ENCODE results near the gene ZMYM4.
"Not testable (repeated sequence)": the region's sequence is repeated elsewhere in the genome, so short reads cannot be mapped to it uniquely, and the experiment has no call there.

ZMYM4 gene

DNA sequence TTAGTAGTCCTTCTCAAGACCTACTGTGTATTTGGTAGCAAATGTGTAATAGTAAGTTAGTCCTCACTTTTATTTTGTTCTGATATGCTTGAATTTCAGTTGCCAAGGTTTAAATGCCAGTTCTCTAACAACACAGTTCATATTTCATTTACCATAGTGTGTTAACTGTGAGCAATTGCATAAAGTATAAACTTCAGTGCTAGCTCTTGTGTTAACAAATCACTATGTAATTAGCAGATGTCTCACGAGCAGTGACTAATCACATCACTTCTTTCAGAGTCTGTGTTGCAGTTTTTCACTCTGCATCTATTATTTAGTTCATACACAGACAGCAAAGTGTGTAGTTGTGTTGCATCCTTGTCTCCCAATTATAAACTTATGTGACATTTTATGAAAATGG lies 47.8 kb downstream of the ZMYM4 start:
- TF ChIP-seq POLR2A (IDR thresholded peaks at IDR 0.05; ENCODE audit: low read depth, low read length) (no peak), POLR2AphosphoS5 (IDR thresholded peaks at IDR 0.05; ENCODE audit: low read depth, low read length) (no peak), TAF1 (IDR thresholded peaks at IDR 0.05; ENCODE audit: low read depth, low read length) (no peak), SPI1 (IDR thresholded peaks at IDR 0.05; ENCODE audit: low read depth, low read length) (no peak), POU2F2 (IDR thresholded peaks at IDR 0.05; ENCODE audit: low read depth, low read length) (no peak), PAX5 (IDR thresholded peaks at IDR 0.05; ENCODE audit: insufficient read depth, low read length, severe bottlenecking) (no peak)
- DNase-seq (ENCODE audit: insufficient read length, low spot score) (no peak), FAIRE-seq (peak; percentile 38)

DNA sequence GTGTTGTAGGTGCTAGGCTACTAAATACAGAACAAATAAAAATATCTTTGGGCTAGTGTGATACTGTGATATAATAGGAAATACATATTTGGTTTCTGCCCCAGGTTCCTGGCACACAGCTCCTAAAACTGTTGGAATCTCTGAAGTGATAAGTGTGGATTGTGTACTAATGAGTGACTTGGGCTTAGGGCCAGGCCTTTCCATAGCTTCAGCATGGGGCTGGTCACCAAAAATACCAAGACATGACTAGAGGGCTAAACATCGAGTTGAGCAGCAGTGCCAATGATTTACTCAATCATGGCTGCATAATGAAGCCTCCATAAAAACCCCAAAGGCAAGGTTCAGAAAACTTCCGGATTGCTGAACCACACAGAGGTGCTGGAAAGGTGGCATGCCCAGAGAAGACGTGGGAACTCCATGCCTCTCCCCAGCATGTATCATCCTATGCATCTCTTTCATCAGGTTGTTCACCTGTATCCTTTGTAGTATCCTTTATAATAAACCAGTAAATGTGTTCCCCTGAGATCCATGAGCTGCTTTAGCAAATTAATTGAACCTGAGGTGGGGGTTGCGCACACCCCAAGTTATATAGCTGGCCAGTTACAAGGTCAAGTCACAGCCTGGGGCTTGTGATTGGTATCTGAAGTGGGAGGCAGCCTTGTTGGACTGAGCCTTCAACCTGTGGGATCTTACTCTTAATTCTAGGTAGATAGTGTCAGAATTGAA lies 51.6 kb downstream of the ZMYM4 start:
- DNase-seq (ENCODE audit: insufficient read length, low spot score) (no peak), FAIRE-seq (no peak)
- TF ChIP-seq PAX5 (IDR thresholded peaks at IDR 0.05; ENCODE audit: insufficient read depth, low read length, severe bottlenecking) (no peak), POU2F2 (IDR thresholded peaks at IDR 0.05; ENCODE audit: low read depth, low read length) (no peak), SPI1 (IDR thresholded peaks at IDR 0.05; ENCODE audit: low read depth, low read length) (no peak), POLR2AphosphoS5 (IDR thresholded peaks at IDR 0.05; ENCODE audit: low read depth, low read length) (no peak), POLR2A (IDR thresholded peaks at IDR 0.05; ENCODE audit: low read depth, low read length) (no peak), TAF1 (IDR thresholded peaks at IDR 0.05; ENCODE audit: low read depth, low read length) (no peak)

GRCh38 chr1:35320937-35321336 lies 52.4 kb downstream of the ZMYM4 start:
- DNase-seq (ENCODE audit: insufficient read length, low spot score): no peak
- FAIRE-seq: no peak
- TF ChIP-seq PAX5 (IDR thresholded peaks at IDR 0.05; ENCODE audit: insufficient read depth, low read length, severe bottlenecking) (no peak), POLR2AphosphoS5 (IDR thresholded peaks at IDR 0.05; ENCODE audit: low read depth, low read length) (no peak), SPI1 (IDR thresholded peaks at IDR 0.05; ENCODE audit: low read depth, low read length) (no peak), POU2F2 (IDR thresholded peaks at IDR 0.05; ENCODE audit: low read depth, low read length) (no peak), POLR2A (IDR thresholded peaks at IDR 0.05; ENCODE audit: low read depth, low read length) (no peak), TAF1 (IDR thresholded peaks at IDR 0.05; ENCODE audit: low read depth, low read length) (no peak)

DNA sequence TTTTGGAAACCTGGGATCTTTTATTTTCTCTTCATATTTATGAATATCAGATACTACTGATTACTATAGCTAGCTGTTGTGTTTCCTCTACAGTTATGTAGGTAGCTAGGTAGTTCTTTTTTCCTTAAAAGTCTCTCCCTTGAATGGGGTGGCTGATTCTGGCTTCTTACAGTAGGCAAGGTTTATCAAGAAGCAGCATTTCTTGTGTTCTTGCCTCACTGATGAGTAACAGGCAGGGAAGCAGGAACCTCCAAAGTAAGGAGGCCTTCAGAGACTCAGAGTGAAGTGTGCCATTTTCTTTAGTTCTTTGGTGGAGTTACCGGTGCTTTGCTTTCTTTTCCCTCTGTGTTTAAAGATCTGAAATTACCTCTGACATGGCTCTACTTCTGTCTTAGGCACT lies 56.0 kb downstream of the ZMYM4 start:
- DNase-seq (ENCODE audit: insufficient read length, low spot score): no peak
- FAIRE-seq: peak; percentile 33
- TF ChIP-seq SPI1 (IDR thresholded peaks at IDR 0.05; ENCODE audit: low read depth, low read length) (no peak), PAX5 (IDR thresholded peaks at IDR 0.05; ENCODE audit: insufficient read depth, low read length, severe bottlenecking) (no peak), POLR2AphosphoS5 (IDR thresholded peaks at IDR 0.05; ENCODE audit: low read depth, low read length) (no peak), POU2F2 (IDR thresholded peaks at IDR 0.05; ENCODE audit: low read depth, low read length) (no peak), POLR2A (IDR thresholded peaks at IDR 0.05; ENCODE audit: low read depth, low read length) (no peak), TAF1 (IDR thresholded peaks at IDR 0.05; ENCODE audit: low read depth, low read length) (no peak)

DNA sequence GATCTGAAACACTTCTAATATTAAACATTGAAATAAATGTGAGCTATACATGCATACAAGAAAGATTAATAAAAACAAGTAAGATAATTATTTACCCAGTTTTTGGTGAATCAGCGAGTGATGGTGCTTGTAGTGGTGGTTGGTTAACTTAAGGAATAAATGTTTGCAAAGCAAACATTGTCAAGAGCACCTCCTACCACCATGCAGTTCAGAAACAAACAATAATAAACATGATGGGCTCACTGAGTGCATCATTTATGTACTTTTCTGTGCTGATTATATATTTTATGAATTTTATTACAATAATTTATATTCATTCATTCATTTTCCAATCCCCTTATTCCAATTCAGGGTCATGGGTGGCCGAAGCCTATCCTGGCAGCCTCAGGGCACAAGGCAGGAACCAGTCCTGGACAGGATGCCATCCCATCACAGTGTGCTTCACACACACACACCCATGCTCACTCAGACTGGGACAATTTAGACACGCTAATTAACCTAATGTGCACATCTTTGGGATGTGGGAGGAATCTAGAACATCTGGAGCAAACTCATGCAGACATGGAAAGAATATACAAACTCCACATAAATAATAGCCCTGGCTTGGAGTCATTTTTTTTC lies 57.8 kb downstream of the ZMYM4 start:
- TF ChIP-seq TAF1 (IDR thresholded peaks at IDR 0.05; ENCODE audit: low read depth, low read length) (no peak), PAX5 (IDR thresholded peaks at IDR 0.05; ENCODE audit: insufficient read depth, low read length, severe bottlenecking) (no peak), SPI1 (IDR thresholded peaks at IDR 0.05; ENCODE audit: low read depth, low read length) (no peak), POLR2A (IDR thresholded peaks at IDR 0.05; ENCODE audit: low read depth, low read length) (no peak), POU2F2 (IDR thresholded peaks at IDR 0.05; ENCODE audit: low read depth, low read length) (no peak), POLR2AphosphoS5 (IDR thresholded peaks at IDR 0.05; ENCODE audit: low read depth, low read length) (no peak)
- no peak for FAIRE-seq
- no peak for DNase-seq (ENCODE audit: insufficient read length, low spot score)

GRCh38 chr1:35331618-35332017 lies 63.1 kb downstream of the ZMYM4 start:
- not testable (repeated sequence) for FAIRE-seq

DNA sequence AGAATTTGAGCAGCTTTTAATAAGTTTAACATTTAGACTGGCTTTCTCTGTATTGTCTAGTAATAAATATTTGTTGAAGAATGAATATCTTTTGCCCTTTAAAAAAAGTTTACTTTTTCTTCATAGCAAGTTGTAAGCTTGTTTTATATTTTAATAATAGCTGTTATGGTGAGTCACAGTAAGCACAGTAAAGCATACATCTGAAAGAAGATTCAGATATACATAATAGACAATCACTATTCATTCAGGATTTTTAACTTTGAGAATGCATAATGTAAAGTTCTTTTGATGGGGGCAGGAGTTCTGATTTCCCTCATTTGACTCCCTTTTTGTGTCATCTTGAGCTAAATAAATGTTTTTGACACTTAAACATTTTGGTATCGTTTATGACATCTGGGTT lies 66.0 kb downstream of the ZMYM4 start:
- no peak for TF ChIP-seq PAX5 (IDR thresholded peaks at IDR 0.05; ENCODE audit: insufficient read depth, low read length, severe bottlenecking)
- TF ChIP-seq POLR2A (IDR thresholded peaks at IDR 0.05; ENCODE audit: low read depth, low read length): no peak
- TF ChIP-seq POU2F2 (IDR thresholded peaks at IDR 0.05; ENCODE audit: low read depth, low read length): no peak
- no peak for TF ChIP-seq POLR2AphosphoS5 (IDR thresholded peaks at IDR 0.05; ENCODE audit: low read depth, low read length)
- TF ChIP-seq SPI1 (IDR thresholded peaks at IDR 0.05; ENCODE audit: low read depth, low read length): no peak
- TF ChIP-seq TAF1 (IDR thresholded peaks at IDR 0.05; ENCODE audit: low read depth, low read length): no peak
- no peak for FAIRE-seq
- DNase-seq (ENCODE audit: insufficient read length, low spot score): no peak

More at GRCh38 chr1:35331618-35332017, 63.1 kb downstream of the ZMYM4 start:
- not testable (repeated sequence) for DNase-seq (ENCODE audit: insufficient read length, low spot score)

GRCh38 chr1:35340519-35340918 lies 72.0 kb downstream of the ZMYM4 start:
- TF ChIP-seq POLR2AphosphoS5 (IDR thresholded peaks at IDR 0.05; ENCODE audit: low read depth, low read length) (no peak), POU2F2 (IDR thresholded peaks at IDR 0.05; ENCODE audit: low read depth, low read length) (no peak), PAX5 (IDR thresholded peaks at IDR 0.05; ENCODE audit: insufficient read depth, low read length, severe bottlenecking) (no peak), POLR2A (IDR thresholded peaks at IDR 0.05; ENCODE audit: low read depth, low read length) (no peak), TAF1 (IDR thresholded peaks at IDR 0.05; ENCODE audit: low read depth, low read length) (no peak), SPI1 (IDR thresholded peaks at IDR 0.05; ENCODE audit: low read depth, low read length) (no peak)
- DNase-seq (ENCODE audit: insufficient read length, low spot score) (no peak), FAIRE-seq (no peak)

DNA sequence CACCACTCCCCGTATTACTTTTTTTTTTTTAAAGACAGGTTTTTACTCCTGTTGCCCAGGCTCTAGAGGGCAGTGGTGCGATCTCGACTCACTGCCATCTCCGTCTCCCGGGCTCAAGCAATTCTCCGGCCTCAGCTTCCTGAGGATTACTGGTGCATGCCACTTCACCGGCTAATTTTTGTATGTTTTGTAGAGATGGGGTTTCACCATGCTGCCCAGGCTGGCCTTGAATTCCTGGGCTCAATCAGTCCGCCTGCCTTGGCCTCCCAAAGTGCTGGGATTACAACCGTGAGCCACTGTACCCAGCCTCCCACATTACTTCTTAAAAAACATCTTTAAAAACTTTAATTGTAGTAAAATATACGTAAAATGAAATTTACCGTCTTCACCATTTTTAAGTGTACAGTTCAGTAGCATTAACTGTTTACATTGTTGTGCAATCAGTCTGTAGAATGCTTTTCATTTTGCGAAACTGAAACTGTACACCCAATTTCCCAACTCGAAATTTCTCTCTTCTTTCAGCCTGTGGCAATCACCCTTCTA lies 77.0 kb downstream of the ZMYM4 start:
- no peak for TF ChIP-seq POLR2AphosphoS5 (IDR thresholded peaks at IDR 0.05; ENCODE audit: low read depth, low read length)
- no peak for TF ChIP-seq POLR2A (IDR thresholded peaks at IDR 0.05; ENCODE audit: low read depth, low read length)
- no peak for TF ChIP-seq POU2F2 (IDR thresholded peaks at IDR 0.05; ENCODE audit: low read depth, low read length)
- no peak for TF ChIP-seq PAX5 (IDR thresholded peaks at IDR 0.05; ENCODE audit: insufficient read depth, low read length, severe bottlenecking)
- TF ChIP-seq TAF1 (IDR thresholded peaks at IDR 0.05; ENCODE audit: low read depth, low read length): no peak
- TF ChIP-seq SPI1 (IDR thresholded peaks at IDR 0.05; ENCODE audit: low read depth, low read length): no peak
- FAIRE-seq (no peak), DNase-seq (ENCODE audit: insufficient read length, low spot score) (no peak)

All from GM12891 (cell line).